K562 (cell line): Measurements from ENCODE around the gene COL24A1. TPM values are rescaled to one million over a fixed set of nuclear protein-coding genes. Genes with fewer than 3 reads are reported as not detected.

Experiments
- ATAC-seq: fragments of 200-7000 bp; cut with Tn5 transposase; 3 replicates; pipeline ENCODE4 v1.9.1; 2020; ENCODE audit warnings: moderate library complexity
- BruUV-seq: library from RNA; stranded (reverse); fragments of 400-500 nt; replicated peaks from 2 replicates; lab custom pipeline; 2021; lab: Mats Ljungman, UMichigan
- CTCF ChIA-PET: fragments of 300-600 bp; formaldehyde crosslinking; extraction: SDS; loops from one replicate; lab custom pipeline; 2021; ENCODE audit warnings: low intra/inter-chr PET ratio; lab: Yijun Ruan, JAX
- POLR2A ChIA-PET: fragments of 300-600, 350-650 bp; sonication (Branson Sonifier 250); formaldehyde crosslinking; extraction: SDS; loops from one replicate; lab custom pipeline; 2021; ENCODE audit warnings: antibody characterized with exemption, inconsistent platforms; lab: Yijun Ruan, JAX
- DNase-seq, 4 experiments: peaks; one replicate each; pipeline versions ENCODE4 v3.0.0 to v3.0.0-alpha.2; 2011 to 2018; ENCODE audit warnings: low spot score in 3 of 4, mixed read lengths in 3 of 4; ENCODE audit errors: extremely low read depth in 1 of 4
- FAIRE-seq: peaks from 2 replicates; lab custom pipeline; 2011; peaks lifted over from hg19 to GRCh38; lab: Jason Lieb, UNC
- H2AFZ ChIP-seq: 2 replicates; pipeline ENCODE4 v1.6.0; 2011; ENCODE audit warnings: low read depth, low read length, control low read depth, inconsistent platforms
- H3K27ac ChIP-seq: fragments of 200-600 bp; 3 replicates; pipeline ENCODE4 v1.8.0; 2011; ENCODE audit warnings: low read depth, mild to moderate bottlenecking, control low read depth, inconsistent platforms, low read length, moderate library complexity, mixed read lengths; ENCODE audit errors: extremely low read depth
- H3K27me3 ChIP-seq, 2 experiments: fragments of 300-600 bp in 1 of 2; 2 replicates in 1 of 2; 3 replicates in 1 of 2; pipeline versions ENCODE4 v1.6.0 to v1.8.0; 2011; ENCODE audit warnings: inconsistent platforms in 2 of 2, low read length in 2 of 2, mild to moderate bottlenecking in 1 of 2, mixed read lengths in 1 of 2, moderate library complexity in 1 of 2; ENCODE audit not compliant: control insufficient read depth in 2 of 2, insufficient read depth in 2 of 2
- H3K36me3 ChIP-seq: fragments of 300-600 bp; 3 replicates; pipeline ENCODE4 v1.8.0; 2011; ENCODE audit warnings: mild to moderate bottlenecking, low read length, inconsistent platforms; ENCODE audit not compliant: control insufficient read depth, insufficient read depth
- H3K4me1 ChIP-seq, 2 experiments: fragments of 200-600 bp in 1 of 2; replicated peaks in 1 of 2; 2 replicates in 1 of 2; 3 replicates in 1 of 2; pipeline versions ENCODE4 v1.5.1 to v1.8.0; 2011; ENCODE audit warnings: inconsistent platforms in 2 of 2, low read length in 2 of 2, mild to moderate bottlenecking in 1 of 2, mixed read lengths in 1 of 2, moderate library complexity in 1 of 2; ENCODE audit not compliant: control insufficient read depth in 2 of 2, insufficient read depth in 2 of 2
- H3K4me2 ChIP-seq: 2 replicates; pipeline ENCODE4 v1.6.1; 2011; ENCODE audit warnings: low read length, control low read depth, inconsistent platforms, mixed read lengths; ENCODE audit not compliant: insufficient read depth
- H3K4me3 ChIP-seq: fragments of 200-600 bp; sonication (generic), shearing (Covaris generic); 2 replicates; pipeline ENCODE4 v1.5.1; 2016; ENCODE audit warnings: control low read depth, inconsistent platforms
- H3K79me2 ChIP-seq: fragments of 200-600 bp; 3 replicates; pipeline ENCODE4 v1.8.0; 2011; ENCODE audit warnings: low read length, inconsistent platforms; ENCODE audit not compliant: control insufficient read depth, insufficient read depth
- H3K9ac ChIP-seq, 2 experiments: 2 replicates each; pipeline versions ENCODE4 v1.6.0 to v1.6.1; 2011; ENCODE audit warnings: low read depth in 2 of 2, low read length in 2 of 2, control low read depth in 1 of 2, inconsistent platforms in 1 of 2, mild to moderate bottlenecking in 1 of 2, mixed read lengths in 1 of 2; ENCODE audit not compliant: insufficient read depth in 1 of 2
- H3K9me1 ChIP-seq: one replicate; pipeline ENCODE4 v1.6.0; 2011; ENCODE audit warnings: inconsistent platforms, mild to moderate bottlenecking, low read length, moderate library complexity; ENCODE audit not compliant: control insufficient read depth, insufficient read depth
- H3K9me3 ChIP-seq: replicated peaks from 2 replicates; pipeline ENCODE4 v1.5.1; 2011; ENCODE audit warnings: low read depth, low read length, inconsistent platforms; ENCODE audit not compliant: control insufficient read depth, insufficient read depth
- H4K20me1 ChIP-seq: replicated peaks from 2 replicates; pipeline ENCODE4 v1.6.1; 2011; ENCODE audit warnings: low read length, inconsistent platforms, mixed read lengths; ENCODE audit not compliant: control insufficient read depth, insufficient read depth
- BCLAF1 ChIP-seq, 2 experiments: fragments of 450-650 bp in 1 of 2; IDR thresholded peaks; 2 replicates each; pipeline ENCODE4 v1.6.1; 2011 to 2017; ENCODE audit warnings: low read depth in 2 of 2, antibody characterized with exemption in 1 of 2, borderline replicate concordance in 1 of 2, low read length in 1 of 2, mild to moderate bottlenecking in 1 of 2, mixed read lengths in 1 of 2; ENCODE audit not compliant: control insufficient read depth in 1 of 2
- COPS2 ChIP-seq: fragments of 450-650 bp; conservative IDR thresholded peaks from 2 replicates; pipeline ENCODE4 v1.6.1; 2016; ENCODE audit warnings: mild to moderate bottlenecking, moderate library complexity
- DDX20 ChIP-seq: fragments of 450-650 bp; IDR thresholded peaks from 2 replicates; pipeline ENCODE4 v1.6.1; 2016; ENCODE audit warnings: missing genetic modification characterization, low read depth, mild to moderate bottlenecking, missing compliant biosample characterization, moderate library complexity
- EP300 ChIP-seq: IDR thresholded peaks from 2 replicates; pipeline ENCODE4 v1.6.1; 2012; ENCODE audit warnings: low read length, improper control_type of control experiment
- ESRRA ChIP-seq: fragments of 450-650 bp; IDR thresholded peaks from 2 replicates; pipeline ENCODE4 v1.6.1; 2014; ENCODE audit warnings: low read depth, mild to moderate bottlenecking, moderate library complexity, borderline replicate concordance
- HMGXB4 ChIP-seq: sonication (generic); formaldehyde crosslinking; IDR thresholded peaks from 2 replicates; pipeline ENCODE4 v1.8.1; 2023; ENCODE audit warnings: mild to moderate bottlenecking, missing genetic modification reagents
- ILF3 ChIP-seq: fragments of 450-650 bp; IDR thresholded peaks from 2 replicates; pipeline ENCODE4 v1.6.1; 2018; ENCODE audit warnings: antibody characterized with exemption, mild to moderate bottlenecking, moderate library complexity, borderline replicate concordance
- KDM4B ChIP-seq, 2 experiments: fragments of 450-650 bp in 1 of 2; sonication (generic) in 1 of 2; IDR thresholded peaks; 2 replicates each; pipeline ENCODE4 v1.6.1; 2016 to 2017; ENCODE audit warnings: borderline replicate concordance in 2 of 2, antibody characterized with exemption in 1 of 2, low read depth in 1 of 2, mild to moderate bottlenecking in 1 of 2
- NFIC ChIP-seq: fragments of 450-650 bp; IDR thresholded peaks from 2 replicates; pipeline ENCODE4 v1.6.1; 2017; ENCODE audit warnings: mild to moderate bottlenecking, inconsistent platforms
- POLR2B ChIP-seq: fragments of 450-650 bp; IDR thresholded peaks from 2 replicates; pipeline ENCODE4 v1.6.1; 2018; ENCODE audit warnings: low read depth; ENCODE audit not compliant: partially characterized antibody
- RAD21 ChIP-seq, 2 experiments: fragments of 250-450 bp in 1 of 2; fragments of 450-650 bp in 1 of 2; sonication (Bioruptor Pico) in 1 of 2; formaldehyde crosslinking in 1 of 2; IDR thresholded peaks in 1 of 2; conservative IDR thresholded peaks in 1 of 2; 2 replicates each; pipeline versions ENCODE4 v1.4.0 to v1.8.0; 2020 to 2022; ENCODE audit warnings: mild to moderate bottlenecking in 2 of 2, moderate library complexity in 1 of 2
- TBP ChIP-seq: optimal IDR thresholded peaks from 2 replicates; pipeline ENCODE3; 2011; ENCODE audit warnings: low read depth, low read length, improper control_type of control experiment
- ZBTB7A ChIP-seq: IDR thresholded peaks from 2 replicates; pipeline ENCODE4 v1.6.1; 2011; ENCODE audit warnings: low read depth, mild to moderate bottlenecking, low read length, moderate library complexity, borderline replicate concordance; ENCODE audit not compliant: control insufficient read depth
- WGBS: fragments of 100-300 bp; shearing (Covaris generic); methylation state at CpG from one replicate; pipeline ENCODE4 v1.1.6; 2016; ENCODE audit warnings: low coverage, mixed read lengths; ENCODE audit not compliant: insufficient coverage; ENCODE audit errors: missing lambda C conversion rate; 5-methylcytosine and 5-hydroxymethylcytosine counted together
- in situ Hi-C: fragments of 300-500 bp; cut with MboI; formaldehyde crosslinking; loops from 4 replicates; pipeline ENCODE4 v1.15.0; 2018; ENCODE audit warnings: inconsistent platforms, mixed read lengths
- intact Hi-C: fragments of 100-400 bp; cut with micrococcal nuclease; formaldehyde crosslinking; loops from 2 replicates; pipeline ENCODE4 v1.14.2; 2022
- polyA plus RNA-seq, 8 experiments: library from polyadenylated mRNA; depleted of rRNA in 4 of 8; stranded (reverse) in 5 of 8; unstranded in 3 of 8; fragments of >200 nt; fragmentation: Nextera tagmentation in 2 of 8; fragmentation: Illumina TruSeq in 1 of 8; extraction: Ambion mirVana in 2 of 8; extraction: Trizol in 1 of 8; gene quantifications; 2 replicates each; pipeline versions ENCODE4 v1.2.1 to v1.2.3, GENCODE V29; 2011 to 2014; ENCODE audit warnings: inconsistent platforms in 1 of 8, missing spikeins in 1 of 8
- total RNA-seq, 7 experiments: library from RNA; depleted of rRNA in 6 of 7; stranded (reverse); fragments of >200 nt in 6 of 7; fragmentation: Illumina TruSeq in 2 of 7; extraction: Trizol in 2 of 7; gene quantifications; 2 replicates each; pipeline versions ENCODE4 v1.2.1 to v1.2.3, GENCODE V29; 2011 to 2021; ENCODE audit warnings: low replicate concordance in 1 of 7
- TF ChIP-seq, protein P1 (sequence below): IDR thresholded peaks from 3 replicates; pipeline ENCODE4 v1.6.1; 2011; ENCODE audit warnings: borderline replicate concordance, mild to moderate bottlenecking, moderate library complexity; ENCODE audit not compliant: insufficient read length; ENCODE audit errors: extremely low read depth

Gene COL24A1
- total and polyA plus RNA-seq, 9 of the 15 experiments (the other 6 are each of a cell fraction or from before 2014, with no cell fraction given), result 0.01 to 0.06 (median 0.03) TPM; not detected in 2

DNA sequence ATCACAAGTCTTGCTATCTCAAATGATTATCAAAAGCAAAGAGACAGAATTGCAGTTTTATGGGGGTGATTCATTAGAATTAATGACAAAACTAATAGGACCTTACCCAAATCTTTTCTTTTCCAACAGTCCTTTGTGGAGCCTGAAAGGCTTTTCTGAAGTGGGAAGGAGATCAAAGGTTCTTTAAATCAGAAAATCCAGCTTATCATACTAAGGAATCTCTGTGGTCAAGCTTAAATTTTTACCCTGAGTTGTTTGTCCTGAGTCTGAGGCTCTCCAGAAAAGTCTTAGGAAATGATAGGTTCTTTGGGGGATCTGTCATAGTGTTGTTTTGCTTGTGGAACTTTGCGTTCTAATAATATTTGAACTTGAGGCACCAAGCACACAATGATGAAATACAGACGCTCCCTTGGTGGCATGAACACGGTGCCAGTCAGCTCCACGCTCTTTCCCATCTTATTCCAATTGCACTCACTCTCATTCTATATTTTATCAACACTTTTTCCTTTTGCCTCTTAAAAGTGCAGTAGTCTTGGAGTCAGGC lies 38.0 kb upstream of the COL24A1 start:
- in situ Hi-C loops, result no loop called here
- Histone ChIP-seq H3K27ac (no peak overlapping the region), H3K9me3 (no peaks in the 10 kb centered on the region), H3K9me1 (no peaks in the 10 kb centered on the region), H2AFZ (no peak overlapping the region), H3K4me1 (no peaks in the 10 kb centered on the region), H3K9ac (no peak overlapping the region), H3K27me3 (no peaks in the 10 kb centered on the region), H3K4me3 (no peak overlapping the region), H3K36me3 (no peaks in the 10 kb centered on the region), H4K20me1 (no peaks in the 10 kb centered on the region), H3K79me2 (no peaks in the 10 kb centered on the region), H3K4me2 (no peak overlapping the region)
- TF ChIP-seq POLR2B (no peak), DDX20 (tag) (no peak), ZBTB7A (no peak), EP300 (no peak), COPS2 (no peak), RAD21 (CRISPR knock-in tag; conservative IDR thresholded peaks at IDR 0.05 in 1 of 2, IDR thresholded peaks at IDR 0.05 in 1 of 2) (no peak), KDM4B (IDR thresholded peaks at IDR 0.05; ENCODE audit: borderline replicate concordance in 2 of 2, low read depth in 1 of 2) (no peak), HMGXB4 (CRISPR knock-in tag) (no peak), TBP (no peak), ESRRA (no peak), BCLAF1 (IDR thresholded peaks at IDR 0.05; ENCODE audit: borderline replicate concordance in 1 of 2, control insufficient read depth in 1 of 2, low read depth in 2 of 2, low read length in 1 of 2) (no peak), ILF3 (no peak), NFIC (no peak)
- TF ChIP-seq, protein P1, sequence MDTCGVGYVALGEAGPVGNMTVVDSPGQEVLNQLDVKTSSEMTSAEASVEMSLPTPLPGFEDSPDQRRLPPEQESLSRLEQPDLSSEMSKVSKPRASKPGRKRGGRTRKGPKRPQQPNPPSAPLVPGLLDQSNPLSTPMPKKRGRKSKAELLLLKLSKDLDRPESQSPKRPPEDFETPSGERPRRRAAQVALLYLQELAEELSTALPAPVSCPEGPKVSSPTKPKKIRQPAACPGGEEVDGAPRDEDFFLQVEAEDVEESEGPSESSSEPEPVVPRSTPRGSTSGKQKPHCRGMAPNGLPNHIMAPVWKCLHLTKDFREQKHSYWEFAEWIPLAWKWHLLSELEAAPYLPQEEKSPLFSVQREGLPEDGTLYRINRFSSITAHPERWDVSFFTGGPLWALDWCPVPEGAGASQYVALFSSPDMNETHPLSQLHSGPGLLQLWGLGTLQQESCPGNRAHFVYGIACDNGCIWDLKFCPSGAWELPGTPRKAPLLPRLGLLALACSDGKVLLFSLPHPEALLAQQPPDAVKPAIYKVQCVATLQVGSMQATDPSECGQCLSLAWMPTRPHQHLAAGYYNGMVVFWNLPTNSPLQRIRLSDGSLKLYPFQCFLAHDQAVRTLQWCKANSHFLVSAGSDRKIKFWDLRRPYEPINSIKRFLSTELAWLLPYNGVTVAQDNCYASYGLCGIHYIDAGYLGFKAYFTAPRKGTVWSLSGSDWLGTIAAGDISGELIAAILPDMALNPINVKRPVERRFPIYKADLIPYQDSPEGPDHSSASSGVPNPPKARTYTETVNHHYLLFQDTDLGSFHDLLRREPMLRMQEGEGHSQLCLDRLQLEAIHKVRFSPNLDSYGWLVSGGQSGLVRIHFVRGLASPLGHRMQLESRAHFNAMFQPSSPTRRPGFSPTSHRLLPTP, result no peak
- ChIA-PET CTCF (no interaction called here), POLR2A (no interaction called here)
- ATAC-seq, result no peak
- FAIRE-seq, result no peak
- intact Hi-C loops, result no loop called here
- no TSS peak for BruUV-seq
- no peak for DNase-seq
- 5% methylated on average over 4 of the region's 4 CpGs for WGBS
